GM13977 (cell line): ENCODE results near the gene LMF1.
"Not testable (repeated sequence)": the region's sequence is repeated elsewhere in the genome, so short reads cannot be mapped to it uniquely, and the experiment has no call there.

Experiments used
- DNase-seq: peaks from one replicate; pipeline ENCODE4 v3.0.0; 2012; ENCODE audit warnings: low spot score
- in situ Hi-C: fragments of 300-500 bp; cut with MboI; formaldehyde crosslinking; loops from one replicate; pipeline ENCODE4 v1.12.0; 2022; ENCODE audit warnings: low sequenced_read_pairs, low pct_unique_long_range_greater_than_20kb, mixed read lengths, inconsistent platforms; ENCODE audit not compliant: unreplicated experiment
- TF ChIP-seq, protein P1 (sequence below): IDR thresholded peaks from 2 replicates; pipeline ENCODE4 v1.5.1; 2012; ENCODE audit warnings: mild to moderate bottlenecking, control low read depth; ENCODE audit not compliant: insufficient read depth; ENCODE audit errors: extremely low read depth, missing control alignments

The LMF1 gene

DNA sequence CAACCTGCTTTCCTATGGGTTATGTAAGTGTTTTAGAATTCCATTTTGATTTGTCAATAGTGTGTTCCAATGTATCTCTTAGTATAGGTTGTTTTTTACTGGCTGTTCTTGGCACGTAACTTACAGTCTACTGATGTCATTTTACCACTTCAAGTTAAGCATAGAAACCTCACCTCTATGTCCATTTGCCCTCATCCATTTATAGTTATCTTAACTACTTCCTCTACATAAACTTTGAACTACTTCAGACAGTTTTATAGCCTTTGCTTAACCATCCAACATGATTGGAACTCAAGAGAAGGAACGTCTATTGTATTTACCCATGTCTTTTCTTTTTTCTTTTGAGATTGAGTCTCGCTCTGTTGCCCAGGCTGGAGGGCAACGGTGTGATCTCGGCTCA, 105.8 kb downstream of the LMF1 start:
- TF ChIP-seq, protein P1, sequence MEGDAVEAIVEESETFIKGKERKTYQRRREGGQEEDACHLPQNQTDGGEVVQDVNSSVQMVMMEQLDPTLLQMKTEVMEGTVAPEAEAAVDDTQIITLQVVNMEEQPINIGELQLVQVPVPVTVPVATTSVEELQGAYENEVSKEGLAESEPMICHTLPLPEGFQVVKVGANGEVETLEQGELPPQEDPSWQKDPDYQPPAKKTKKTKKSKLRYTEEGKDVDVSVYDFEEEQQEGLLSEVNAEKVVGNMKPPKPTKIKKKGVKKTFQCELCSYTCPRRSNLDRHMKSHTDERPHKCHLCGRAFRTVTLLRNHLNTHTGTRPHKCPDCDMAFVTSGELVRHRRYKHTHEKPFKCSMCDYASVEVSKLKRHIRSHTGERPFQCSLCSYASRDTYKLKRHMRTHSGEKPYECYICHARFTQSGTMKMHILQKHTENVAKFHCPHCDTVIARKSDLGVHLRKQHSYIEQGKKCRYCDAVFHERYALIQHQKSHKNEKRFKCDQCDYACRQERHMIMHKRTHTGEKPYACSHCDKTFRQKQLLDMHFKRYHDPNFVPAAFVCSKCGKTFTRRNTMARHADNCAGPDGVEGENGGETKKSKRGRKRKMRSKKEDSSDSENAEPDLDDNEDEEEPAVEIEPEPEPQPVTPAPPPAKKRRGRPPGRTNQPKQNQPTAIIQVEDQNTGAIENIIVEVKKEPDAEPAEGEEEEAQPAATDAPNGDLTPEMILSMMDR = no peak
- in situ Hi-C loops = no loop called here
- DNase-seq = no peak

DNA sequence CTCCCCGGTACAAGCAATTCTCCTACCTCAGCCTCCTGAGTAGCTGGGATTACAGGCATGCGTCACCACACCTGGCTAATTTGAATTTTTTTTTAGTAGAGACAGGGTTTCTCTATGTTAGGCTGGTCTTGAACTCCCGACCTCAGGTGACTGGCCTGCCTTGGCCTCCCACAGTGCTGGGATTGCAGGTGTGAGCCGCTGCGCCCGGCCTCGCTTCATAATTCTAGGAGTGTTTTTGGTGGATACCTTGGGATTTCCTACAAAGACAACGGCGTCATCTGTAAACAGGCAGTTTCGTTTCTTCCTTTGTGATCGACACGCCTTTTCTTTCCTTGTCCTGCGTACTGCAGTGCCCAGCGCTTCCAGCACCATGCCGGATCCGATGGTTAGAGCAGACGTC, 109.3 kb downstream of the LMF1 start:
- in situ Hi-C loops = no loop called here
- no peak for DNase-seq
- TF ChIP-seq, protein P1 = no peak

DNA sequence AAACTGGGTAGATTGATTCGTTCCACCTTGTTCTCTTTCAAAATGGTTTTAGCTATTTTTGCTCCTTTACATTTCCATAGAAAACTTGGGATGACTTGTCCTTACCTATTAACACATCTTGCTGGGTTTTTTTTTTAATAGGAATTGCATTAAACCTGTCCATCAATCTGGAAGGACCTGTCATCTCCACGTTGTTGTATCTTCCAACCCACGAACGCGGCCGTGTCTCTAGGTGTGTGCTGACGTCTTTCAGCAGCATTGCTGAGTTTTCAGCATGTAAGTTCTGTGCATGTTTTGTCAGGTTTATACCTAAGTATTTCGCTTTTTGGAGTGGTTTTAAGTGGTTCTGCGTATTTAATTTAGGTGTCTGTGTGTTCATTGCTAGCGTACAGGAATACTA, 109.9 kb downstream of the LMF1 start:
- no peak for DNase-seq
- TF ChIP-seq, protein P1 = no peak
- in situ Hi-C loops = no loop called here

DNA sequence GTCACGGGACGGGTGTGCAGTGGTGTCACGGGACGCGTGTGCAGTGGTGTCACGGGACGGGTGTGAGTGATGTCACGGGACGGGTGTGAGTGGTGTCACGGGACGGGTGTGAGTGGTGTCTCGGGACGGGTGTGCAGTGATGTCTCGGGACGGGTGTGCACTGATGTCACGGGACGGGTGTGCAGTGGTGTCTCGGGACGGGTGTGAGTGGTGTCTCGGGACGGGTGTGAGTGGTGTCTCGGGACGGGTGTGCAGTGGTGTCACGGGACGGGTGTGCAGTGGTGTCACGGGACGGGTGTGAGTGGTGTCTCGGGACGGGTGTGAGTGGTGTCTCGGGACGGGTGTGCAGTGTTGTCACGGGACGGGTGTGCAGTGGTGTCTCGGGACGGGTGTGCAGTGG, 111.8 kb downstream of the LMF1 start:
- DNase-seq, in situ Hi-C loops: not testable (repeated sequence)

DNA sequence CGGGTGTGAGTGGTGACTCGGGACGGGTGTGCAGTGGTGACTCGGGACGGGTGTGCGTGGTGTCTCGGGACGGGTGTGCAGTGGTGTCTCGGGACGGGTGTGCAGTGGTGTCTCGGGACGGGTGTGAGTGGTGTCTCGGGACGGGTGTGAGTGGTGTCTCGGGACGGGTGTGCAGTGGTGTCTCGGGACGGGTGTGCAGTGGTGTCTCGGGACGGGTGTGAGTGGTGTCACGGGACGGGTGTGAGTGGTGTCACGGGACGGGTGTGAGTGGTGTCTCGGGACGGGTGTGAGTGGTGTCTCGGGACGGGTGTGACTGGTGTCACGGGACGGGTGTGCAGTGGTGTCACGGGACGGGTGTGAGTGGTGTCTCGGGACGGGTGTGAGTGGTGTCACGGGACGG, 112.3 kb downstream of the LMF1 start:
- in situ Hi-C loops, DNase-seq: not testable (repeated sequence)

DNA sequence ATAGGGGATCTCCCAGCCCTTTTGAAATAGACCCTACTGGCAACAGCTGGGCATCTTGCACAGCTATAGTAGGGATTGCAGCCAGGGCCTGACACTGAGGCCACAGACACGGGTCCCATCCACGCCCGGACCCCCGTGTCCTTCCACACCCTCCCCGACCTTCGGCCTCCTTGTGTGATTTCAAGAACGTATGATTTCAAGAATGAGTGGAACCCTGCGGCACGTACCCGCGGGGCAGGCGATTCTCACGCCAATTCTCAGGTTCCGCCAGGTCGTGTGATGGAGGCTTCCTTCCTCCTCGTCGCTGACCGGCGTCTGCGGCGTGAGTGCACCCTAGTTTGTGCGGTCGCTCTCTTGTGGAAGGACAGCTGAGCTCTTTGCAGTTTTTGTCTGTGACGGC, 114.0 kb downstream of the LMF1 start:
- TF ChIP-seq, protein P1 = no peak
- no peak for DNase-seq
- in situ Hi-C loops = no loop called here

DNA sequence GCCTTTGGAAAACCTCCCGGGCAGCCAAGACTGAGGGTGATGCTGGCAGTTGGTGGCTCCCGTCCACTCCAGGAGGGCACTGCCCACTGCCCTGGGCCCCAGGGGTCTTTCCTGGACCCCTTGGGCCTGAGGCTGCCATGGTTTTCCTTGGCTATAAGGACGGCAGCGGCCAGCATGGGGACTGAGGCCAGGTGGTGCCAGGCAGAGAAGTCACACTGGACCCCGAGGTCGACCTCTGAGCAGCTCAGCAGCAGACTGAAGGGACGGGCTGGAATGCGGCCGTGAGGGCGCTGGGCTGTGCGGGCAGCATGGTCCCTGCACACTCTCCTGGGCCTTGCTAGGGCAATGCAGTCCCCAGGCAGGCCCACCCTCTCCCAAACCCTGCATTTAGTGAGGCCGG, 114.7 kb downstream of the LMF1 start:
- in situ Hi-C loops = no loop called here
- TF ChIP-seq, protein P1 = no peak
- no peak for DNase-seq

DNA sequence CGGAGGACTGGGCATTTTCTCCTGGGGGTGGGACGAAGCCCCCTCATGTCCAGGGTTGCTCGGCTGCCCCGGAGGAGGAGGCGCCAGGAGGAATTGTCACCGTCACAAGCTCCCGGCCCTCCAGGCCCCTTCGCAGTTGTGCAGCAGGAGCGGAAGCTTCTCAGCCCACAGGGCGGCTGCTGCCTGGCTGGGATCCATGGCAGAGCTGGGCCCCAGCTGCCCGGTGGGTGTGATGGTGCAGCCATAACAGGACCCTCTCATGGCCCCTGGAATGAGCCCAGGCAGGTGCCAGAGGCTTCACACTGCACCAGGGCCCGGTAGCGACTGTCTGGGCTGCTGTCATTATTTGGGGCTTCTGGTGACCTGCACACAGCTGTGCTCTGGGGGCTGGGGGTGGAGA, 115.3 kb downstream of the LMF1 start:
- DNase-seq = no peak
- in situ Hi-C loops = no loop called here
- TF ChIP-seq, protein P1 = no peak
